Neural cell (in vitro differentiated cells): ENCODE results near the gene GPS2. TPM values are rescaled to one million over a fixed set of nuclear protein-coding genes. Genes with fewer than 3 reads are reported as not detected.

Source experiments
- H2AFZ ChIP-seq: fragments of 200-600, 300-800 bp; sonication (generic), shearing (Covaris generic); 2 replicates; pipeline ENCODE4 v1.6.0; 2014; ENCODE audit warnings: low read depth, mild to moderate bottlenecking, antibody characterized with exemption, low read length, moderate library complexity
- H3F3A ChIP-seq: fragments of 200-600 bp; shearing (Covaris generic); 2 replicates; pipeline ENCODE4 v1.6.1; 2016; ENCODE audit warnings: mild to moderate bottlenecking, moderate library complexity, mixed read lengths, antibody characterized with exemption, low read length; ENCODE audit not compliant: insufficient read depth, poor library complexity, severe bottlenecking
- H3K27ac ChIP-seq: fragments of 200-600, 300-800 bp; sonication (generic), shearing (Covaris generic); 2 replicates; pipeline ENCODE4 v1.5.1; 2014; ENCODE audit warnings: mild to moderate bottlenecking, low read length, moderate library complexity
- H3K27me3 ChIP-seq: fragments of 300-800, 200-600 bp; sonication (generic), shearing (Covaris generic); 2 replicates; pipeline ENCODE4 v1.6.0; 2014; ENCODE audit warnings: mild to moderate bottlenecking, low read depth, low read length, moderate library complexity; ENCODE audit not compliant: insufficient read depth
- H3K36me3 ChIP-seq: fragments of 300-800, 200-600 bp; sonication (generic), shearing (Covaris generic); 2 replicates; pipeline ENCODE4 v1.5.1; 2014; ENCODE audit warnings: mild to moderate bottlenecking, antibody characterized with exemption, low read length, moderate library complexity; ENCODE audit not compliant: insufficient read depth
- H3K4me2 ChIP-seq: fragments of 300-800, 200-600 bp; sonication (generic), shearing (Covaris generic); 2 replicates; pipeline ENCODE4 v1.6.0; 2014; ENCODE audit warnings: mild to moderate bottlenecking, low read length
- H3K4me3 ChIP-seq: fragments of 300-800, 200-600 bp; sonication (generic), shearing (Covaris generic); 2 replicates; pipeline ENCODE4 v1.5.1; 2014; ENCODE audit warnings: mild to moderate bottlenecking, low read length, moderate library complexity
- H3K79me2 ChIP-seq: fragments of 200-600 bp; shearing (Covaris generic); replicated peaks from 2 replicates; pipeline ENCODE4 v1.6.0; 2014; ENCODE audit warnings: mild to moderate bottlenecking, low read length, moderate library complexity; ENCODE audit not compliant: insufficient read depth
- H3K9ac ChIP-seq: fragments of 300-800, 200-600 bp; sonication (generic), shearing (Covaris generic); 2 replicates; pipeline ENCODE4 v1.6.1; 2016; ENCODE audit warnings: mild to moderate bottlenecking, low read length, mixed read lengths
- H3K9me2 ChIP-seq: fragments of 200-600 bp; shearing (Covaris generic); 2 replicates; pipeline ENCODE4 v1.6.1; 2016; ENCODE audit warnings: mild to moderate bottlenecking, low read length, mixed read lengths; ENCODE audit not compliant: insufficient read depth
- H3K9me3 ChIP-seq: fragments of 200-600, 300-800 bp; sonication (generic), shearing (Covaris generic); 2 replicates; pipeline ENCODE4 v1.6.1; 2016; ENCODE audit warnings: mild to moderate bottlenecking, mixed run types, low read length, moderate library complexity, mixed read lengths
- H4K20me1 ChIP-seq: fragments of 200-600 bp; shearing (Covaris generic); 2 replicates; pipeline ENCODE4 v1.6.1; 2016; ENCODE audit warnings: mild to moderate bottlenecking, mixed run types; ENCODE audit not compliant: insufficient read depth
- EP300 ChIP-seq: fragments of 450-650 bp; conservative IDR thresholded peaks from 2 replicates; pipeline ENCODE4 v1.6.1; 2014; ENCODE audit warnings: antibody characterized with exemption, mild to moderate bottlenecking, moderate library complexity; ENCODE audit not compliant: poor library complexity, severe bottlenecking
- EZH2 ChIP-seq: fragments of 200-600, 300-800 bp; shearing (Covaris generic), sonication (generic); IDR thresholded peaks from 2 replicates; pipeline ENCODE4 v1.6.1; 2014; ENCODE audit warnings: antibody characterized with exemption, low read length, borderline replicate concordance, mild to moderate bottlenecking; ENCODE audit not compliant: insufficient read depth, poor library complexity, severe bottlenecking
- MXI1 ChIP-seq: fragments of 450-650 bp; conservative IDR thresholded peaks from 2 replicates; pipeline ENCODE4 v1.6.1; 2014; ENCODE audit warnings: antibody characterized with exemption, mild to moderate bottlenecking; ENCODE audit not compliant: poor library complexity, severe bottlenecking
- POLR2AphosphoS5 ChIP-seq: IDR thresholded peaks from 2 replicates; pipeline ENCODE4 v1.6.1; 2012
- RAD21 ChIP-seq: fragments of 450-650 bp; conservative IDR thresholded peaks from 2 replicates; pipeline ENCODE4 v1.6.1; 2014; ENCODE audit warnings: antibody characterized with exemption, mild to moderate bottlenecking, moderate library complexity
- SMC3 ChIP-seq: fragments of 450-650 bp; conservative IDR thresholded peaks from 2 replicates; pipeline ENCODE4 v1.6.1; 2014; ENCODE audit warnings: antibody characterized with exemption, mild to moderate bottlenecking, moderate library complexity; ENCODE audit not compliant: poor library complexity
- TAF1 ChIP-seq: IDR thresholded peaks from 2 replicates; pipeline ENCODE4 v1.6.1; 2012; ENCODE audit warnings: low read depth
- polyA plus RNA-seq: library from polyadenylated mRNA; depleted of rRNA; stranded (reverse); fragments of >200 nt; gene quantifications from 2 replicates; pipeline ENCODE4 v1.2.3, GENCODE V29; 2014
- TF ChIP-seq, protein P1 (sequence below): fragments of 450-650 bp; IDR thresholded peaks from 2 replicates; pipeline ENCODE4 v1.5.1; 2014; ENCODE audit warnings: antibody characterized with exemption, mild to moderate bottlenecking, moderate library complexity; ENCODE audit not compliant: poor library complexity, severe bottlenecking
- TF ChIP-seq, protein P2 (sequence below): IDR thresholded peaks from 2 replicates; pipeline ENCODE4 v1.6.1; 2012; ENCODE audit warnings: borderline replicate concordance

Gene GPS2
- polyA plus RNA-seq, 1 donor from 2014 or later = 108 TPM

DNA sequence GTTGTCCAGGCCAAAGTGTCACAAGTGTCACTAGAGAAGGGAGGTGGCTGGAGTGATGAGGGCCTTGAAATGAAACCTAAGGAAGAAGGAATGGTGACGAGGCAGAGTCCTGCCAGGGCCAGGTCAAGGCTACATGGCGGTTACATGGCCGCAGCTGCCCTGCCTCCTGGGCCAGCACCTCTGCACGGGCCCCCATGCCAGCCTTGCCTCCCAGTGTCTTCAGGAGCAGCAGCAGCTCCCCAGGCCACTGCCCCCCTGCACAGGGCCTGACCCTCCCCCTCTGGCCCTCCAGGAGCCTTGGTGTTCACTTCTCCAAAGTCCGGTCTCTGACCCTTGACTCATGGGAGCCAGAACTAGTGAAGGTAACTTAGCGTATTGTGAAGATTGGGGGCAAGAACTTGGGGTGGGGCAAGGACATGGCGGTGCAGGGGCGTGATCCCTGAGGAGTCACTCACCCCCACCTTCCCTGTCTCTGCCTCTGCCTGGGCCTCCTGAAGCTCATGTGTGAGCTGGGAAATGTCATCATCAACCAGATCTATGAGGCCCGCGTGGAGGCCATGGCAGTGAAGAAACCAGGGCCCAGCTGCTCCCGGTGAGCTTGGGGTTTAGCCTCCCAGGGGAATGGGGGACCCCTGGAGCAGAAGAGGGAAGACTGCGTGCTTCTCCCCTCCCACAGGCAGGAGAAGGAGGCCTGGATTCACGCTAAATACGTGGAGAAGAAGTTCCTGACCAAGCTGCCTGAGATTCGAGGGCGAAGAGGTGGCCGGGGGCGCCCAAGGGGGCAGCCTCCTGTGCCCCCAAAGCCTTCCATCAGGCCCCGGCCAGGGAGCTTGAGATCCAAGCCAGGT is 32.7 kb upstream of the GPS2 start:
- Histone ChIP-seq H3K9ac (no peak overlapping the region), H3K27me3 (no peaks in the 10 kb centered on the region), H3K27ac (no peak overlapping the region), H3K9me3 (no peaks in the 10 kb centered on the region), H2AFZ (no peak overlapping the region), H3K4me3 (no peak overlapping the region), H3K9me2 (no peaks in the 10 kb centered on the region), H3K36me3 (no peaks in the 10 kb centered on the region), H4K20me1 (no peaks in the 10 kb centered on the region), H3K4me2 (no peak overlapping the region), H3F3A (no peaks in the 10 kb centered on the region), H3K79me2 (peaks cover 3% of the 10 kb centered on the region)
- TF ChIP-seq, protein P1, sequence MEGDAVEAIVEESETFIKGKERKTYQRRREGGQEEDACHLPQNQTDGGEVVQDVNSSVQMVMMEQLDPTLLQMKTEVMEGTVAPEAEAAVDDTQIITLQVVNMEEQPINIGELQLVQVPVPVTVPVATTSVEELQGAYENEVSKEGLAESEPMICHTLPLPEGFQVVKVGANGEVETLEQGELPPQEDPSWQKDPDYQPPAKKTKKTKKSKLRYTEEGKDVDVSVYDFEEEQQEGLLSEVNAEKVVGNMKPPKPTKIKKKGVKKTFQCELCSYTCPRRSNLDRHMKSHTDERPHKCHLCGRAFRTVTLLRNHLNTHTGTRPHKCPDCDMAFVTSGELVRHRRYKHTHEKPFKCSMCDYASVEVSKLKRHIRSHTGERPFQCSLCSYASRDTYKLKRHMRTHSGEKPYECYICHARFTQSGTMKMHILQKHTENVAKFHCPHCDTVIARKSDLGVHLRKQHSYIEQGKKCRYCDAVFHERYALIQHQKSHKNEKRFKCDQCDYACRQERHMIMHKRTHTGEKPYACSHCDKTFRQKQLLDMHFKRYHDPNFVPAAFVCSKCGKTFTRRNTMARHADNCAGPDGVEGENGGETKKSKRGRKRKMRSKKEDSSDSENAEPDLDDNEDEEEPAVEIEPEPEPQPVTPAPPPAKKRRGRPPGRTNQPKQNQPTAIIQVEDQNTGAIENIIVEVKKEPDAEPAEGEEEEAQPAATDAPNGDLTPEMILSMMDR = no peak

DNA sequence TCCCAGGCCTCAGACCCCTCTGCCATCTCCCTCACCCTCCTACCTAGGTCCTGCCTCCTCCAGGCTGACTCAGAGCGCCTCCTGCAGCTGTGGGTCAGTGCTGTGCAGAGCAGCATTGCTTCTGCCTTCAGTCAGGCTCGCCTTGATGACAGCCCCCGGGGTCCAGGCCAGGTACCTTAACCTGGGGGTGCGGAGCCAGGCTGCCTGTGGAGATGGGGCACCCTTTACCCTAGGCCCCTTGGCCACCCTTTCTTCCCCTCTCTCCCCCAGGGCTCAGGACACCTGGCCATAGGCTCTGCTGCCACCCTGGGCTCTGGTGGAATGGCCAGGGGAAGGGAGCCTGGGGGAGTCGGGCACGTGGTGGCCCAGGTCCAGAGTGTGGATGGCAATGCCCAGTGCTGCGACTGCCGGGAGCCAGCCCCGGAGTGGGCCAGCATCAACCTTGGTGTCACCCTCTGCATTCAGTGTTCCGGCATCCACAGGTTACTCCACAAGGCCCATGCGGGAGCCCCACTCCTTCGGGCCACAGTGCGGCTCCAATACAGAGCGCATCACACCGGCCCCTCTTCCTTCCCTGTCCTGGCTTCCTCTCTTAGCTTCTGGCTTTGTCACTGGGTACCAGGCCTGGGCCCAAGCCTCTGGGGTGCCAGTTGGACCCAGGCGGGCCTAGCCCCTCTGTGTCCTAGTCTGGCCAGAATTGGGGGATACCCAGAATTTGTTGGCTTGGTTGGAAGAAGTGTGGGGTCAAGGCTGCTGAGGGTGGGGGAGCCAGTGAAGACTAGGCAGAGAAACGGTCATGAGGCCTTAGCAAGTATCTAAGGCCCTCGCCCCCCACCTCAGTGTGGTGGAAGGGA is 31.8 kb upstream of the GPS2 start:
- no peak overlapping the region for H3K4me2 ChIP-seq
- no peak overlapping the region for H3K9ac ChIP-seq
- H3F3A ChIP-seq = no peaks in the 10 kb centered on the region
- no peak for TF ChIP-seq EZH2
- TF ChIP-seq TAF1 = no peak
- no peak for TF ChIP-seq RAD21
- no peak for TF ChIP-seq SMC3
- TF ChIP-seq, protein P1 = no peak
- no peak for TF ChIP-seq MXI1
- no peak for TF ChIP-seq POLR2AphosphoS5
- TF ChIP-seq, protein P2, sequence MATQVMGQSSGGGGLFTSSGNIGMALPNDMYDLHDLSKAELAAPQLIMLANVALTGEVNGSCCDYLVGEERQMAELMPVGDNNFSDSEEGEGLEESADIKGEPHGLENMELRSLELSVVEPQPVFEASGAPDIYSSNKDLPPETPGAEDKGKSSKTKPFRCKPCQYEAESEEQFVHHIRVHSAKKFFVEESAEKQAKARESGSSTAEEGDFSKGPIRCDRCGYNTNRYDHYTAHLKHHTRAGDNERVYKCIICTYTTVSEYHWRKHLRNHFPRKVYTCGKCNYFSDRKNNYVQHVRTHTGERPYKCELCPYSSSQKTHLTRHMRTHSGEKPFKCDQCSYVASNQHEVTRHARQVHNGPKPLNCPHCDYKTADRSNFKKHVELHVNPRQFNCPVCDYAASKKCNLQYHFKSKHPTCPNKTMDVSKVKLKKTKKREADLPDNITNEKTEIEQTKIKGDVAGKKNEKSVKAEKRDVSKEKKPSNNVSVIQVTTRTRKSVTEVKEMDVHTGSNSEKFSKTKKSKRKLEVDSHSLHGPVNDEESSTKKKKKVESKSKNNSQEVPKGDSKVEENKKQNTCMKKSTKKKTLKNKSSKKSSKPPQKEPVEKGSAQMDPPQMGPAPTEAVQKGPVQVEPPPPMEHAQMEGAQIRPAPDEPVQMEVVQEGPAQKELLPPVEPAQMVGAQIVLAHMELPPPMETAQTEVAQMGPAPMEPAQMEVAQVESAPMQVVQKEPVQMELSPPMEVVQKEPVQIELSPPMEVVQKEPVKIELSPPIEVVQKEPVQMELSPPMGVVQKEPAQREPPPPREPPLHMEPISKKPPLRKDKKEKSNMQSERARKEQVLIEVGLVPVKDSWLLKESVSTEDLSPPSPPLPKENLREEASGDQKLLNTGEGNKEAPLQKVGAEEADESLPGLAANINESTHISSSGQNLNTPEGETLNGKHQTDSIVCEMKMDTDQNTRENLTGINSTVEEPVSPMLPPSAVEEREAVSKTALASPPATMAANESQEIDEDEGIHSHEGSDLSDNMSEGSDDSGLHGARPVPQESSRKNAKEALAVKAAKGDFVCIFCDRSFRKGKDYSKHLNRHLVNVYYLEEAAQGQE = no peak
- TF ChIP-seq EP300 = no peak
- H3K27ac ChIP-seq = no peak overlapping the region
- no peak overlapping the region for H3K4me3 ChIP-seq
- H3K36me3 ChIP-seq = no peaks in the 10 kb centered on the region
- no peaks in the 10 kb centered on the region for H3K27me3 ChIP-seq
- no peaks in the 10 kb centered on the region for H3K9me3 ChIP-seq
- H3K9me2 ChIP-seq = no peaks in the 10 kb centered on the region
- no peaks in the 10 kb centered on the region for H3K79me2 ChIP-seq
- H4K20me1 ChIP-seq = no peaks in the 10 kb centered on the region
- H2AFZ ChIP-seq = no peak overlapping the region
